GM21423 (cell line): ENCODE results near the gene LTC4S.
"Not testable (repeated sequence)": the region's sequence is repeated elsewhere in the genome, so short reads cannot be mapped to it uniquely, and the experiment has no call there.

Experiments used
- ATAC-seq: cut with Tn5 transposase; IDR thresholded peaks from one replicate; pipeline ENCODE4 v1.9.1; 2021; ENCODE audit warnings: mild to moderate bottlenecking, moderate library complexity; ENCODE audit not compliant: unreplicated experiment

LTC4S gene

DNA sequence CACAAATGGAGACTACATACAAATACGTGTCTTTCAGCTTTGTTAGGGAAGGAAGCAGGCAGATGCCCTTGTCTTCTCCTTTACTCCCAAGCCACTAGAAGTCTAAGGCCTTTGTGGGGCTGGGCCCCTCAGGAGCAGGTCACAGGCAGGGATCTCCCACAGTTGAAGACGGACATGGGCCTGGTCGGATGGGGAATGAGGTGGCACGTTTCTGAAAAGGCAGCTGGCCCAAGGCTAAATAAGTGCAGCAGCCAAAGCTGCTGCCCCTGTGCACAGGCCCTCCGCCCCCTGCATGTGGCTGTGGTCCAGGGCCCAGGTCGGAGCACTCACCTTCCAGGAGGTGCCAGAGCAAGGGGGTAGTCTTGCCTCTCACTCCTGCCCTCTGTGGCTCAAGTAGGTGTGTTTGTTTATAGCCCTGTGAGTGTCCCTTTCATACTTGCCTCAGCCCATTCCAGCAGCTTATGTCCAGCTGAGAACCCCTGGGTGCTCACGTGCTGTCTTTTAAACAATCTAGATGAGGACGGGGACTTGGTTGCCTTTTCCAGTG lies 28.7 kb downstream of the LTC4S start:
- ATAC-seq = no peak

GRCh38 chr5:179823937-179824744 lies 30.4 kb downstream of the LTC4S start:
- no peak for ATAC-seq

- no peak for ATAC-seq
Measured at GRCh38 chr5:179824745-179825112, 30.9 kb downstream of the LTC4S start.

DNA sequence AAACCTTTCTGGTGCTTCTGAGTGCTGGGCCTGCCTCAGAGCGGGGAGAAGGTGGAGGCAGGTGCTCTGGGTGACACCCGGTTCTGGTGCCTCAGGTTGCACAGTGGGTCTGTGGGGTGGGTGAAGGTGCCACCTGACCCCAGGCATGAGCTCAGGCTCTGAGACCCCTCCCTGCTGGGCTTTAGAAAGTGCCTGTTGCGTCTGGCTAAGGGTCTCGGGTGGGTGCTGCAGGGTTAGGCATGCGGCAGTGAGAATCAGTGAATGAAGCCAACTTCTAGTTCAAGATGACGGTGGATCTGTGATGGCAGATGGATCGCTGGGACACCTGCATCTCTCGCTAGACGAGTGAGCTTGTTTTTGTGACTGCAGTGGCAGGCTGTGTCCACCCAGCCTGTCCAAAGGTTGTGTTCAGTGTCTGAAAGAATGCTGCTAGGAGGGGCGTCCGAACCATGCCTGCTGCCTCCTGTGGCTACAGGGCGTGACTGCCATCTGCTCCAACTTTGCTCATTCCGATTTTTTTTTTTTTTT lies 31.9 kb downstream of the LTC4S start:
- ATAC-seq = no peak

DNA sequence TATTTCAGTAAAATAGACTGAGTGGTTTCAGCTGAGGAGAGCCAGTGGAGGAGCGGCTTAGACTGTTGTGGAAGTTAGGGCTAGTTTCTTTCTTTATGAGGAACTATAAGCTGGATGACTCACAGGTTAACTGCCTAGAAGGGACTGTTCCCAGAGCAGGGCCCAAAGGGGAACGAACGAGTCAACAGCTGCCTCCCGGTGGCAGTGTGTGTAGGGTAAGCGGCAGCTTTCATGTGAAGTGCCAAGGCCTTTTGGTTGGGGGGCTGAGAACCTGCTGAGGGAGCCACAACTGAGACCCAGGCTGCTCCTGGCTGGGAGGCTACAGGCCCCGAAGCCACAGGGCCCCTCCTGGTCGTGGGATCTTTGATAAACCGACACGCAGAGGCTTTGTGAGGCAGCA lies 33.9 kb downstream of the LTC4S start:
- no peak for ATAC-seq

DNA sequence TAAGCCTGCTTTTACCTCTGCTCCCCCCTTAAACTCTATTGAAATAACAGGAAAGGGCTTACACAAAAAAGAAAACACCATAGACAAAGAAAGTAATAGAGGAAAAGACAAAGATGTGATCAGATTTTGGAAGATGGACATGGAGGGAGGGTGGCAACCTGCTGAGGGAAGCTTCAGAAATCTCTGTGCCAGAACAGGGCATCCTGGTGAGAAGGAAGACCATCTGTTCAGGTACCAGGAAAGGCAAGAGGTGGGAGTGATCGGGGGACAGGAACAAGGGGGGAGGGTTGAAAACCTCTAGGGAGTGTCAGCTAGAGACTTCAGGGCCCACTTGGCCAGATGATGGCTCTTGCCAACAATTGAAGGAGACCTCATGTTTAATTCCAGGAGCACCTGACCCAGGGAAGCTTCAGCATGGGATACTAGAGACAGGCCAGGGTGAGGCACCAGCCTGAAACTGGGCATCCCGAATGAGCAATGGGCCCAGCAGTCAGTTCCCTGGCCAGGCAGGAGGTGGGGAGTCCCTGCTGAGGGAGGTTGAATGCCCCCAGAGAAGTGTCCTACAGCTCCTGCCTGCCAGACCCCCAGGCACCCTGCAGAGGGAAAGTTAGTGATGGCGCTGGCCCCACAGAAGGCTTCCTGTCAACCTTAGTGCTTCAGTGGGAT lies 35.1 kb downstream of the LTC4S start:
- no peak for ATAC-seq

DNA sequence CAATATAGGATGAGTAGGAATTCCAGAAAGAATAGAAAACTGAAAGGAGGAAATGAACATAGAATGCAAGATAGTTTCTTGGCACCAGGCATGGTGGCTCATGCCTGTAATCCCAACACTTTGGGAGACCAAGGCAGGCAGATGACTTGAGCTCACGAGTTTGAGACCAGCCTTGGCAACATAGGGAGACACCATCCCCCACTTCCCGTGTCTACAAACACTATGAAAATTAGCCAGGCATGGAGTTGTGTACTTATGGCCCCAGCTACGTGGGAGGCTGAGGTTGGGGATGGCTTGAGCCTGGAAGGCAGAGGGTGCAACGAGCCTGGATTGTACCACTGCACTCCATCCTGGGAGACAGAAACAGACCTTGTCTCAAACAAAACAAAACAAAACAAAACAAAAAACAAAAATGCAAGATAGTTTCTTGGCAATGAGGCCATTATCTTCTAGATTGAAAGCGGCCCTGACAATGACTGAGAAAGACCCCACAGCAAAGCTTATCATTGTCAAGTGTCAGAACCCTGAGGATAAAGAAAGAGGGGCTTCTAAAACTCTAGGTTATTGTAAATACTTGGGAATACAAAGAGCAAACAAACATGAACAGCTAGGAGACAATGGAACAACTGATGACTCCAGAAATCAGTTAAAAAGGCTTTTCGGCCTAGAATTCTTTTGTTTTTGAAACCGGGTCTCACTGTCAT lies 36.1 kb downstream of the LTC4S start:
- ATAC-seq = no peak

DNA sequence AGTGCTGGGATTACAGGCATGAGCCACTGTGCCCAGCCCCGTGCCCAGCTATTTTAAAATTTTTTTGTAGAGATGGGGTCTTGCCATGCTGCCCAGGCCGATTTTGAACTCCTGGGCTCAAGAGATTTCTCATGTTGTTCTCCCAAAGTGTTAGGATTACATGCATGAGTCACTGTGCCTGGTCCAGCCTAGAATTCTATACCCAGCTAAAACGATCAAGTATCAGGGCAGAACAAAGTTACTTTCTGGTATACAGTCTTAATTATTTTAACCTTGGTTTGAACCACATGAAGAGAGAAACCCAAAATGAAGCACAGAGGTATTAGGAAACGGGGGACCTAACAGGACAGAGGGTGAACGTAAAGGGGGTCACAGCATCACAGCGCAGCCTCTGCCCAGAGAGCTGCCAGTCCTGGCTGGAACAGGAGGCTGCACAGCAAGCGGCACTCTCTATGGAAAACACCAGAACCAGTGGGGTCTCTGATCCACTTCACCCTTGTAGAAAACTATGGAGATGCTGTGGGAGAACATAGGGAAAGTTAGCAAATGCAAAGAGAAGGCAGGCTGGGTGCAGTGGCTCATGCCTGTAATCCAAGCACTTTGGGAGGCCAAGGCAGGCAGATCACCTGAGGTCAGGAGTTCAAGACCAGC lies 37.2 kb downstream of the LTC4S start:
- ATAC-seq = no peak

GRCh38 chr5:179832039-179832745 lies 38.4 kb downstream of the LTC4S start:
- no peak for ATAC-seq

DNA sequence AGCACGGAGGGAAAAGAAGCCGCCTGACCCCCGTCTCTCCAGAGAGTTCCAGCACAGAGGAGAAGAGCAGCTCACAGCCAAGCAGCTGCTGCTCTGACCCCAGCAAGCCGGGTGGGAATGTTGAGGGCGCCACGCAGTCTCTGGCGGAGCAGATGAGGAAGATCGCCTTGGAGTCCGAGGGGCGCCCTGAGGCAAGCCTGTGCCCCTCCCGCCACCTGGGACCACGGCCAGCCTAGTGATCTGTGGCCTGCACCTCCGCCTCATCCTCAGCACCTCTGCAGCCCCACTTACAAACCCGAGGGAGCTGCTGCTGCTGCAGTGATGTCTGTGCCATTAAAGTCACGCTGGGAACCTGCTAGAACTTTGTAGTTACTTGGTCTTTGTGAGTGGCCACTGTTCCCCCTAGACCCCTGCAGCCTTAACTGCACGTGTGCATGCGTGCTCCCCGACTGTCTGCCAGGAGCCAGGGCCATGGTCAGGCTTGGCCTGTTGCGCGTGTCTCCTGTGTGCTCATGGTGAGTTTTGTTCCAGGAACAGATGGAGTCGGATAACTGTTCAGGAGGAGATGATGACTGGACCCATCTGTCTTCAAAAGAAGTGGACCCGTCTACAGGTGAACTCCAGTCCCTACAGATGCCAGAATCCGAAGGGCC lies 39.4 kb downstream of the LTC4S start:
- ATAC-seq = no peak

DNA sequence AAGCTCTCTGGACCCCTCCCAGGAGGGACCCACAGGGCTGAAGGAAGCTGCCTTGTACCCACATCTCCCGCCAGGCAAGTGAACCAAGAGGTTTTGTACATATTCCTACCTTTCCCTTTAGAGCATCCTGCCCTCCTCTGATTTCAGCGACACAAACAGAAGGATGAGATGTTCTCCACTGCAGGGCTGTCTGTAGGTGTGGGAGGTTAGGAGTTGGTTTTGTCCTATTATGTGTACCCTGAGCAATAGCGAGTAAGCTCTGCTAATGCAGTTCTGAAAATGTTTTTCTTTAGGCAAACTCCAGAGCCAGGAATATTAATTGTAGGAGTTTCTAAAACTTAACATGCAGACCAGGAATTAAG lies 39.9 kb downstream of the LTC4S start:
- ATAC-seq = no peak

DNA sequence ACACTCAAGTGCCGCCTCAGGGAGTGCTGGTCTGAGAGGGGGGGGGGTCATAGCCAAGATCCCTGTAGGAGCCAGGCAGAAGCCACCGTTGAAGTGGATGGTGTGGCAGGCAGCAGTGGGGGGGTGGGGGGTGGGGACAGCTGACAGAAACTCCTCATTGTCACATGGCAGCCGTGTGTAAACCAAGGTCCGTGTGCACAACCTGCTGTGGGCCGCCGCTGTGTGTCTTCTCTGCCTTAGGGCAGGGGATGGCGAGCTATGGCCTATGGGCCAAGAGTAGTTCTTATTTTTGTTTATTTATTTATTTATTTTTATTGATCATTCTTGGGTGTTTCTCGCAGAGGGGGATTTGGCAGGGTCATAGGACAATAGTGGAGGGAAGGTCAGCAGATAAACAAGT lies 40.3 kb downstream of the LTC4S start:
- ATAC-seq = no peak

DNA sequence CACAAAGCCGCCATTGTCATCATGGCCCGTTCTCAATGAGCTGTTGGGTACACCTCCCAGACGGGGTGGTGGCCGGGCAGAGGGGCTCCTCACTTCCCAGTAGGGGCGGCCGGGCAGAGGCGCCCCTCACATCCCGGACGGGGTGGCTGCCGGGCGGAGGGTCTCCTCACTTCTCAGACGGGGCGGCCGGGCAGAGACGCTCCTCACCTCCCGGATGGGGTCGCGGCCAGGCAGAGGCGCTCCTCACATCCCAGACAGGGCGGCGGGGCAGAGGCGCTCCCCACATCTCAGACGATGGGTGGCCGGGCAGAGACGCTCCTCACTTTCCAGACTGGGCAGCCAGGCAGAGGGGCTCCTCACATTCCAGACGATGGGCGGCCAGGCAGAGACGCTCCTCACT lies 41.1 kb downstream of the LTC4S start:
- not testable (repeated sequence) for ATAC-seq

- ATAC-seq = peak; percentile 71
Measured at GRCh38 chr5:179836225-179837019, 42.6 kb downstream of the LTC4S start.

DNA sequence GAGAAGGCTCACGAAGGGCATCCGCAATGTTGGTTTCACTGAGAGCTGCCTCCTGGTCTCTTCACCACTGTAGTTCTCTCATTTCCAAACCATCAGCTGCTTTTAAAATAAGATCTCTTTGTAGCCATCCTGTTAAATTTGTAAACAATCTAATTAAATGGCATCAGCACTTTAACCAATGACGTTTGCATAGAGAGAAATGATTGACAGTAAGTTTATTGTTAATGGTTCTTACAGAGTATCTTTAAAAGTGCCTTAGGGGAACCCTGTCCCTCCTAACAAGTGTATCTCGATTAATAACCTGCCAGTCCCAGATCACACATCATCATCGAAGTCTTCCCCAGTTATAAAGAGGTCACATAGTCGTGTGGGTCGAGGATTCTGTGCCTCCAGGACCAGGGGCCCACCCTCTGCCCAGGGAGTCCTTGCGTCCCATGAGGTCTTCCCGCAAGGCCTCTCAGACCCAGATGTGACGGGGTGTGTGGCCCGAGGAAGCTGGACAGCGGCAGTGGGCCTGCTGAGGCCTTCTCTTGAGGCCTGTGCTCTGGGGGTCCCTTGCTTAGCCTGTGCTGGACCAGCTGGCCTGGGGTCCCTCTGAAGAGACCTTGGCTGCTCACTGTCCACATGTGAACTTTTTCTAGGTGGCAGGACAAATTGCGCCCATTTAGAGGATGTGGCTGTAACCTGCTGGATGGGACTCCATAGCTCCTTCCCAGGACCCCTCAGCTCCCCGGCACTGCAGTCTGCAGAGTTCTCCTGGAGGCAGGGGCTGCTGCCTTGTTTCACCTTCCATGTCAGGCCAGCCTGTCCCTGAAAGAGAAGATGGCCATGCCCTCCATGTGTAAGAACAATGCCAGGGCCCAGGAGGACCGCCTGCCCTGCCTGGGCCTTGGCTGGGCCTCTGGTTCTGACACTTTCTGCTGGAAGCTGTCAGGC lies 43.6 kb downstream of the LTC4S start:
- no peak for ATAC-seq

- ATAC-seq = no peak
Measured at GRCh38 chr5:179839328-179840256, 45.8 kb downstream of the LTC4S start.

GRCh38 chr5:179840321-179840720 lies 46.5 kb downstream of the LTC4S start:
- no peak for ATAC-seq
